B cell (primary cell): ENCODE measurements around the gene FCER2. TPM values are rescaled to one million over a fixed set of nuclear protein-coding genes. Genes with fewer than 3 reads are reported as not detected.

Source experiments
- ATAC-seq: fragments of 200-7000 bp; cut with Tn5 transposase; one replicate; pipeline ENCODE4 v1.10.0; 2021; ENCODE audit warnings: low read depth, mild to moderate bottlenecking, moderate number of reproducible peaks, moderate library complexity
- CTCF ChIA-PET: fragments of 350-600 bp; sonication (Branson Sonifier 250); formaldehyde crosslinking; loops from one replicate; lab custom pipeline; 2021; ENCODE audit warnings: antibody characterized with exemption, inconsistent platforms; lab: Charles Lee
- POLR2A ChIA-PET: fragments of 350-600 bp; sonication (Branson Sonifier 250); formaldehyde crosslinking; loops from one replicate; lab custom pipeline; 2021; ENCODE audit warnings: antibody characterized with exemption; lab: Charles Lee
- DNase-seq: peaks from one replicate; pipeline ENCODE4 v3.0.0; 2013
- H2AFZ ChIP-seq: 2 replicates; pipeline ENCODE4 v1.6.1; 2012; ENCODE audit warnings: mild to moderate bottlenecking, low read depth, low read length; ENCODE audit not compliant: insufficient read depth, poor library complexity, severe bottlenecking
- H3K27ac ChIP-seq, 2 donors: 1 replicate in 1 of 2; 2 replicates in 1 of 2; pipeline ENCODE4 v1.5.1; 2012 to 2013; ENCODE audit warnings: low read length in 2 of 2, mild to moderate bottlenecking in 2 of 2, moderate library complexity in 1 of 2
- H3K27me3 ChIP-seq, 4 experiments: fragments of 200-600 bp in 1 of 4; sonication (generic) in 1 of 4; replicated peaks in 1 of 4; 1 replicate in 2 of 4; 2 replicates in 2 of 4; pipeline versions ENCODE4 v1.6.1 to v1.7.0; 2013 to 2016; ENCODE audit warnings: low read length in 3 of 4, mild to moderate bottlenecking in 2 of 4, mixed read lengths in 1 of 4, moderate library complexity in 1 of 4; ENCODE audit not compliant: insufficient read depth in 4 of 4, control insufficient read depth in 3 of 4; ENCODE audit errors: control extremely low read depth in 1 of 4
- H3K36me3 ChIP-seq, 2 experiments: replicated peaks in 1 of 2; 1 replicate in 1 of 2; 2 replicates in 1 of 2; pipeline versions ENCODE4 v1.6.1 to v1.7.1; 2013; ENCODE audit warnings: low read length in 1 of 2; ENCODE audit not compliant: insufficient read depth in 2 of 2, control insufficient read depth in 1 of 2; ENCODE audit errors: control extremely low read depth in 1 of 2, extremely low read depth in 1 of 2
- H3K4me1 ChIP-seq, 2 donors: fragments of 200-600 bp in 1 of 2; sonication (generic) in 1 of 2; 1 replicate in 1 of 2; 2 replicates in 1 of 2; pipeline versions ENCODE4 v1.5.1 to v1.6.1; 2013 to 2017; ENCODE audit warnings: low read length in 2 of 2; ENCODE audit not compliant: control insufficient read depth in 2 of 2, insufficient read depth in 2 of 2
- H3K4me2 ChIP-seq: replicated peaks from 2 replicates; pipeline ENCODE3; 2012; ENCODE audit warnings: mild to moderate bottlenecking, low read depth, low read length; ENCODE audit not compliant: poor library complexity, severe bottlenecking
- H3K4me3 ChIP-seq, 5 experiments: fragments of 200-600 bp in 1 of 5; sonication (generic) in 1 of 5; 1 replicate in 3 of 5; 2 replicates in 2 of 5; pipeline versions ENCODE4 v1.5.1 to v1.7.0; 2011 to 2016; ENCODE audit warnings: low read length in 4 of 5, mild to moderate bottlenecking in 4 of 5, low read depth in 2 of 5, control low read depth in 1 of 5, moderate library complexity in 1 of 5; ENCODE audit not compliant: insufficient read depth in 1 of 5; ENCODE audit errors: control extremely low read depth in 1 of 5, extremely low read depth in 1 of 5
- H3K79me2 ChIP-seq: fragments of 200-600 bp; sonication (generic); one replicate; pipeline ENCODE4 v1.6.0; 2016; ENCODE audit warnings: low read length; ENCODE audit not compliant: control insufficient read depth, insufficient read depth
- H3K9ac ChIP-seq: fragments of 200-600 bp; sonication (generic); 2 replicates; pipeline ENCODE4 v1.6.1; 2017; ENCODE audit warnings: mild to moderate bottlenecking, low read length, moderate library complexity
- H3K9me3 ChIP-seq, 3 donors: one replicate each; pipeline versions ENCODE4 v1.6.1 to v1.7.1; 2013; ENCODE audit warnings: low read length in 2 of 3; ENCODE audit not compliant: control insufficient read depth in 2 of 3, insufficient read depth in 1 of 3; ENCODE audit errors: control extremely low read depth in 1 of 3
- H4K20me1 ChIP-seq: 2 replicates; pipeline ENCODE4 v1.6.0; 2012; ENCODE audit warnings: mild to moderate bottlenecking, low read length; ENCODE audit not compliant: insufficient read depth, control insufficient read depth, poor library complexity, severe bottlenecking
- H3K27ac Mint-ChIP-seq: one replicate; pipeline ENCODE4 v1.8.0; 2021; ENCODE audit warnings: mixed read lengths
- H3K27me3 Mint-ChIP-seq: one replicate; pipeline ENCODE4 v1.8.0; 2021; ENCODE audit warnings: mixed read lengths
- H3K4me1 Mint-ChIP-seq: one replicate; pipeline ENCODE4 v1.8.0; 2021; ENCODE audit warnings: mixed read lengths
- H3K4me3 Mint-ChIP-seq: one replicate; pipeline ENCODE4 v1.8.0; 2021; ENCODE audit warnings: mixed read lengths
- H3K9me3 Mint-ChIP-seq: one replicate; pipeline ENCODE4 v1.8.0; 2022; ENCODE audit warnings: mixed read lengths; ENCODE audit not compliant: insufficient read depth
- CTCF ChIP-seq: fragments of 200-600 bp; IDR thresholded peaks from one replicate; pipeline ENCODE4 v1.8.0; 2022; ENCODE audit warnings: antibody characterized with exemption, mild to moderate bottlenecking
- EZH2 ChIP-seq: IDR thresholded peaks from 2 replicates; pipeline ENCODE4 v1.6.1; 2012; ENCODE audit warnings: borderline replicate concordance, low read depth, mild to moderate bottlenecking, moderate library complexity, low read length; ENCODE audit not compliant: insufficient read depth, poor library complexity, severe bottlenecking
- WGBS: methylation state at CpG from one replicate; pipeline ENCODE4 v1.1.5; 2013; ENCODE audit warnings: missing lambda C conversion rate; ENCODE audit not compliant: insufficient coverage; 5-methylcytosine and 5-hydroxymethylcytosine counted together
- intact Hi-C: fragments of 100-400 bp; cut with micrococcal nuclease; formaldehyde crosslinking; loops from one replicate; pipeline ENCODE4 v1.10.0; 2022
- polyA plus RNA-seq: library from polyadenylated mRNA; depleted of rRNA; stranded (reverse); fragments of >200 nt; gene quantifications from 2 replicates; pipeline ENCODE4 v1.2.3, GENCODE V29; 2012
- total RNA-seq, 2 donors: library from RNA; stranded (reverse); fragments of 120-200 nt in 1 of 2; gene quantifications; 1 replicate in 1 of 2; 2 replicates in 1 of 2; pipeline versions ENCODE4 v1.2.3 to v1.2.4, GENCODE V29; 2013 to 2022

Gene FCER2
- total and polyA plus RNA-seq, 2 donors (not counting 1 experiment from before 2014, with no cell fraction given): 17.1 to 419 TPM

GRCh38 chr19:7640803-7641202, 61.1 kb downstream of the FCER2 start:
- POLR2A ChIA-PET: interaction anchor here (1.3 kb wide), 1 partner anchor 11 kb away, joined by 7 read pairs; the partner anchor contains the start of genes PET100 and XAB2
- ATAC-seq: no peak
- Histone ChIP-seq H3K9ac (no peak overlapping the region), H3K36me3 (peaks cover 4 to 42% of the 10 kb centered on the region in 2 experiments), H3K27me3 (no peaks in the 10 kb centered on the region), H3K27ac (no peak overlapping the region), H3K9me3 (peaks cover 0 to 14% (median 0%) of the 10 kb centered on the region in 3 donors), H2AFZ (no peak overlapping the region), H3K79me2 (peaks cover 37% of the 10 kb centered on the region), H3K4me2 (no peak overlapping the region), H4K20me1 (peaks cover 40% of the 10 kb centered on the region), H3K4me3 (no peak overlapping the region), H3K4me1 (peaks cover 17 to 20% of the 10 kb centered on the region in 2 donors)
- H3K27me3 Mint-ChIP-seq: no peaks in the 10 kb centered on the region
- H3K9me3 Mint-ChIP-seq: no peaks in the 10 kb centered on the region
- no peak overlapping the region for H3K27ac Mint-ChIP-seq
- intact Hi-C loops: no loop called here
- no peak for DNase-seq
- WGBS: 100% methylated on average over 9 of the region's 11 CpGs
- TF ChIP-seq EZH2: no peak
- TF ChIP-seq CTCF: no peak
- CTCF ChIA-PET: interaction anchor here (0.6 kb wide), 1 partner anchor 10 kb away, joined by 3 read pairs; no protein-coding TSS in a partner anchor
- peaks cover 27% of the 10 kb centered on the region for H3K4me1 Mint-ChIP-seq
- no peak overlapping the region for H3K4me3 Mint-ChIP-seq

GRCh38 chr19:7639863-7640348, 62.0 kb downstream of the FCER2 start:
- Histone ChIP-seq H2AFZ (no peak overlapping the region), H3K36me3 (peaks cover 4 to 35% of the 10 kb centered on the region in 2 experiments), H3K79me2 (peaks cover 42% of the 10 kb centered on the region), H3K9me3 (peaks cover 0 to 14% (median 0%) of the 10 kb centered on the region in 3 donors), H3K4me3 (no peak overlapping the region), H4K20me1 (peaks cover 40% of the 10 kb centered on the region), H3K27ac (no peak overlapping the region), H3K4me1 (peaks cover 17 to 21% of the 10 kb centered on the region in 2 donors), H3K9ac (no peak overlapping the region), H3K27me3 (no peaks in the 10 kb centered on the region), H3K4me2 (no peak overlapping the region)
- DNase-seq: no peak
- no peak for ATAC-seq
- POLR2A ChIA-PET: no interaction called here
- Mint-ChIP-seq H3K27ac (no peak overlapping the region), H3K27me3 (no peaks in the 10 kb centered on the region), H3K4me1 (peaks cover 33% of the 10 kb centered on the region), H3K4me3 (peak overlapping the region; percentile 27), H3K9me3 (no peaks in the 10 kb centered on the region)
- WGBS: over 99% methylated on average over 13 of the region's 13 CpGs
- intact Hi-C loops: no loop called here
- CTCF ChIA-PET: no interaction called here
- no peak for TF ChIP-seq CTCF
- TF ChIP-seq EZH2: no peak
